ENCODE results near the gene HSPH1.

HSPH1 gene

GRCh38 chr13:31161557-31162150 lies at the start of gene HSPH1:
TSS of gene HSPH1 (minus strand) at chr13:31161904. CDS start at chr13:31161582, 322 bp downstream.
- peak; percentile 84 to 100 (median 98) for DNase-seq

- no peak for DNase-seq
These were observed 48.1 kb upstream of the HSPH1 start for GRCh38 chr13:31209841-31210210.

DNA sequence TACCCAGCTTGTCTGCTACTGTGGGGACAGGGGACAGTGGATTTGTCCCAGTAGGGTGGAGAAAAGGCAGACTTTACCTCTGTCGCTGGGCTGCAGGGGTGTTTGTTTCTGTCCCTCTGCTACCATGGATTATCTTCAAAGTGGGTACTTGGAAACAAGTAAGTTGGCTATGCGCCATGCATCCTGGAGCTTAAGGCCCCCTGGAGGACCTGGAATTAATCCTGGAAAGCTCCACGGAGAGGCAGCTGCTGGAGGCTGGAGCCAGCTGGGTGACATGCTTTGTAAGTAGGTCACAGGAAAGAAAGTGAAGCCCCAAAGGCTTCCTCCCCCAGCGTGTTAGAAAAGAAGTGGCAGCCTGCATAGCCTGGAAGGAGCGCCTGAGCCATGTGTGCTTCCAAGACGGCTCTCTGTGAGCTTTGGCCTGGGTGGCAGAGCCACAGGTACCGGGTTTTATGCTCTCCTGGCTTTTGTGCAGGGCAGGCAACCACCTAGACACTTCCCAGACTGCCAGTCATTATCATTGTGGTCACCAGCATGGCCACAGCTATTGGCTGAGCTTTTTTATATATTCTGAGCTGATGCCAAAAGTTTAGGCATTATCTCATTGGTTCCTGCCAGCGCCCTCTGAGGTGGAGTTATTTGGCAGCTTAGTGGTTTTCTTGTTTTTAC lies 47.6 kb upstream of the HSPH1 start:
- peak in 33 of 56 donors; percentile 14 to 79 (median 32) for DNase-seq

DNA sequence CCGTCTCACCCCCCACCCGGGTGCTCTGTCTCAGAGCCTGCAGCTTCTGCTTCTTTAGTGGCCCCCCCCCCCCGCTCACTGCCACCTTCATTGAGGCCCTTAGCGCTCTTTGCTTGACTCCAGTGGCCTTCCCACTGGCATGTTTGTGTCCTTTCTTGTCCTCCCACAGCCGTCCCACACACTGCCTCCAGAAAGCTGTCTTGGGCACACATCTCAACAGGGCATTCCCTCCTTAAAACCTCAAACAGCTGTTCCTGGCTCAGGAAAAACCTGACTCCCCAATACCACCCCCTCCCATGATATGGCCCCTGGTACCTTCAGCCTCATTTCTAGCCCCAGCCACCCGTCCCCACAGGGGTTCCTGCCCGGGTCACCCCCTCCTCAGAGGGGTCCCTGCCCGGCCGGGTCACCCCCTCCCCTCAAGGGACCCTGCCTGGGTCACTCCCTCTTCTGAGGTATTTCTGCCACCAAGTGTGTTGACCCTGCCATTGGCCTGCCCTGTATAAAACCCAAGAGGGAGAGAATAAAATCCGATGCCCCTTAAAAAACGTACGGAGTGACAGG lies 46.9 kb upstream of the HSPH1 start:
- DNase-seq: no peak

DNA sequence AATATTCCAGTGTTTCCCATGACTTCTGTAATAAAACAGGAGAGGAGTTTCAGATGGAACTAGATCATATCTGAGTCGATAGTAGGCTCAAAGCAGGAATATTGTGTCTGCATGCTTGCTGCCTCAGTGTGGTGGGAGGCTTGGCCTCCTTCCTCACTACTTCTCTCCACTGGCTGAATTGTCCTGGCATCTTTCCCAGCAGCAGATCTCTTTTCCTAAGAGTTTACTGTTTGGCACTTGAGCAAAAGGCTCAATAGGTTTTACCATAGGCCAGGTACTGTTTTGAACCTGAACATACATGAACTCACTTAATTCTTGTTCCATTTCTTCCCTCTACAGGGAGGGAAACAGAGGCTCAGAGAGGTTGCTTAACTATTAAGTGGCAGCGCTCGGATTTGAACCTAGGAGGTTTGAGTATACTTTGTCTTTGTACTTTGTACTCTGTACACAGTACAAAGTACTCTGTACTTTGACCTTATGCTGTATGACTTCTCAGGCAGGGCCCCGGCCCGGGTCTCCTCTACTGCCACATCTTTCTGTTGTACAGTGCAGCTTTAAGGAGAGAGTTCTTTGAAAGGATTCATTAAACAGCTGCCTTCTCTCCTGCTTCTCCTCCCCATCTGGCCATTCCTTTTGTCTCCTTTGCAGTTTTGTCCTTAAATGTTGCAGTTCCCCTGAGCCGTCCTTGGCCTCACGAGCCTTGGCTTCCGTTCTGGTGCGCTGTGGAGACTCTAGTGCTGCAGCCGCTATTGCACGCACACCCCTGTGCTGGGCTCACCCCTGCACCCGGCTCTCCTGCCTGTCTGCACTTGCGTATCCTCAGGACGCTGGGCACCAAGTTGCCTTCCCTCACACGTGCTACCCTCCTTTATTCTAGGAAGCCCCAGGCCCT lies 46.2 kb upstream of the HSPH1 start:
- DNase-seq: peak in 2 of 56 donors; percentile 14 to 16

DNA sequence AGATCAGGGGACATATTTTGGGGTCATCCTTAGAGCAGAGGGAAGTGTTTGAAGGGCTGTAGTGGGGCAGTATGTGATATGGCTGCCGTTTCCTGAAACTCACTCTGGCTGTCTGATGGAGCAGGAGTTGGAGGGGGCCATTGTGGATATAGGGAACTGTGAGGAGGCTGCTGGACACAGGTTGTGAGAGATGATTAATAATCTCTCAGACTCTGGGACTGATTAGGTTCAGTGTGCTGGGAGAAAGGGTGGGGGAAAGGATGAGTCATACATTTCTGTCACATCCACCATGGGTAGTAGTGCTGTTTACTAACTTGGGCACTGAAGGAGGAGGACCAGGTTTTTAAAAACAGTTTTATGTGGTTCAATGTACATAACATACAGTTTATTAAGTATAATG lies 42.9 kb upstream of the HSPH1 start:
- DNase-seq: no peak

- peak in 3 of 56 donors; percentile 10 to 30 (median 19) for DNase-seq
These were observed 39.8 kb upstream of the HSPH1 start for GRCh38 chr13:31201341-31202031.

DNA sequence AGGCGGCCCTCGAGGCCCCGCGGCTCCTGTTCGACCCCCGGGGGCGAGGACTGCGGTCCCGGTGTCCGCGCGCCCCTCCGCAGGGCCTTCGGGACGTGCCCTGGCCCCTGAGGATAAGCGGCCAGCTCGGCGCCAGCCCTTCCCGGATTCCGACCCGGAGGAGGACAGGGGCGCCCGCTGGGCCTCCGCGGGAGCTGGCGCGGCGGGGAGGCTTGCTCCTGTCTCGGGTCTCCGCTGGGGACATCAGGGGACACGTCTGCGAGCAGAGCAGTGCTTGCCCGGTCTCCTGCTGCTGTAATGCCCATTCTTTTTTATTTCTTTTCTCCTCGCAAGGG lies 38.9 kb upstream of the HSPH1 start:
- peak in 28 of 56 donors; percentile 10 to 73 (median 44) for DNase-seq

DNA sequence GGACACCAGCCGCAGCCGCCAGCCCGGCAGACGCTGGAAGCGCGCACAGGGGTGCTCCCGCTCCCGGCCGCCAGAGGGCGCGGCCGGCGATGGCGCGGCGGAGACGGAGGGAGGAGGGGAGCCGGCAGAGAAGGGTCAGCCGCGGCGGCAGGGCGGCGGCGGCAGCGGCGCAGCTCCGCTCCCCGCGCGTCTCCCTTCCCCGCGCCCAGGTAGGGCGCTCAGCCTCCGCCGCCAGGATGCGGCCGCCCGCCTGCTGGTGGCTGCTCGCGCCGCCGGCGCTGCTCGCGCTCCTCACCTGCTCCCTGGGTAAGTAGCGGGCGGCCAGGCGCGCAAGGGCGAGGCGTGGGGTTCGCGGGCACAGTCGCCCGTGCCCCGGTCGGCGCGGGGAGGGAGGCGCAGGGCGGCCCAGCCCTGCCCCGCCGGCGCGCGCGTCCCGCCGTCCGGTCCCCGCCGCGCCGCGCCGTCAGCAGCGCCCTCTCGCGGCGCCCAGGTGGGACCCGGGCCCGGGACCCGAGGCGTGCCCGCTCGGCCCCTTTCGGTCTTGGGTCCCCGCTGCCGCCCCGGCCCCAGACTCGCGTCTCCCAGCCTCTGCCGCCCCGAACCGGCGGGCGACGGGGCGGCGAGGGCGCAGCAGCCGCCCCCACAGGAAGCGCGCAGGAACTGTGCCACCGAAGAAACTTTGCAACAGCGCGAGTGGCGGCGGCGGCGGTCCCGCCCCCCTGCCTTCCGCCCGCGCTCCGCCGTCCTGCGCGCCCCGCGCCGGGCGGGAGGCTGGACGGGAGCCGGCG lies 38.3 kb upstream of the HSPH1 start, which contains the start of gene B3GLCT:
Gene B3GLCT (plus strand): TSS at position 127 of the 788 bp plus-strand sequence. CDS start 110 bp downstream, at position 237.
- DNase-seq: peak in 46 of 56 donors; percentile 5 to 79 (median 55)

DNA sequence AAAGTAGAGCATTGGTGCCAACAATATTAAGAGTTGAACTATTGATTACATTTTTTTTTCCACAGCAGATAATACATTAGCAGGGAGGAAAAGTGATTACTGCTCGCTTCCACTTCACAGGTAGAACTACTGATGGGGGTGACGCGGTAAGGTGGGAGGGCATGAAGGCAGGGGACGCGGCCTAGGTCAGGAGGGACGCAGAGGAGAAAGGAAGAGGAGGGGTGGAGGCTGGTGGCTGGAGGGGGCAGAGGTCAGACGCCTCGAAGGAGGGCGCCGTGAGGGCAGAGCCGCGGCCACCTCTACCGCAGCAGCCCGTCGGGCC lies 37.8 kb upstream of the HSPH1 start:
- DNase-seq: peak in 1 of 56 donors; percentile 38

DNA sequence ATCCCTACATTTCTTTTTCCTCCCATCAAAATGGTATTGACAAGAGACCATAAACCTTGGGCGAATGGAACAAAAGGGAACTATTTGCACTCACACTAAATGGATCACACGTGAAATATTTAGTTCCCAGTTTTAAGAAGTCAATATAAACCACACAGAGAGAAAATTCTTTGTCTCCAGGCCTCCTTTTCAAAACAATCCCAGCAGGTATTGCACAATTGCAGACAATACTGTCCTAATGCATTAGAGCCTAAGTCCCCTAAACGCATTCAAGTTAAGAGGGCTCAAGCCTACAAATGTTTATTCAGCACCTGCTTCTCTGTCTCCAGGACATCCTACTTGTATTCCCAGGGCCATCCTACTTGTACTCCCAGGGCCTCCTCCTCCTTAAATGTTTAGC lies 36.8 kb upstream of the HSPH1 start:
- DNase-seq: no peak

- DNase-seq: no peak
These were observed 35.3 kb upstream of the HSPH1 start for GRCh38 chr13:31196992-31197391.

DNA sequence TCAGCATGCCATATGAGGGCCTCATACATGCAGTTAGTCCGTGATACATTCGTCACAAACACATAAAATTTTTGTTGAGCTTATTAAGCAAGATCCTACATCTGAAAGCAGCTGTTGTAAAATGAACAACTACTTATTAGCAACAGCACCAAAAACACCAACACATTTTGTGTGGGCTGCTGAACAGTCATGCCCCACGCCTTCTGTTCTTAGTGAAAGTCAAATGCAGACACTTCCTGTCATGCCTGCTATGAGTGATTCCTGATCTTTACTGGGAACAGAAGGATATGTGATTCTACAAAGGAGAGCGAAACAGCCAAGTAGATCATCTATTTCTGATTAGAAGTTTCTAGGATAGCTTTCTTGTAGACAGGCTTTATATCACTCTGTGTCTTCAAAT lies 33.9 kb upstream of the HSPH1 start:
- DNase-seq: no peak

DNA sequence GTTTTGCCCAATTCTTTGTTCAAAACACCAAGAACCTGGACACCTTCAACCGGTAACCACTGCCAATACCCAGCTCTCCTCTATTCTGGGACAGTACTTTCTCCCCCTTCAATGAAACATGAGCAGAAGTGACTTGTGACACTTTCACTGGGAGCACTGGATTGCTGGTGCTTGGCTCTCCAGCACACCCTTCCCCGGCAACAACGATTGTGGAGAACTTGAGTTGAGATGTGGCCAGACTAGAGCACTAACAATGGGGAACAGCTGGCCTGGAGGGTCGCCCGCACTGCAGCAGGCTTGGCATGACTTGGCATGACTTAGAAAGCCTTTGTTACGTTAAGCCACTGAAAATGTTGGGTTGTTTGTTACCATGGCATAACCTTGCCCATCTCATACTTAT lies 30.6 kb upstream of the HSPH1 start:
- DNase-seq: peak in 44 of 56 donors; percentile 7 to 83 (median 44)

DNA sequence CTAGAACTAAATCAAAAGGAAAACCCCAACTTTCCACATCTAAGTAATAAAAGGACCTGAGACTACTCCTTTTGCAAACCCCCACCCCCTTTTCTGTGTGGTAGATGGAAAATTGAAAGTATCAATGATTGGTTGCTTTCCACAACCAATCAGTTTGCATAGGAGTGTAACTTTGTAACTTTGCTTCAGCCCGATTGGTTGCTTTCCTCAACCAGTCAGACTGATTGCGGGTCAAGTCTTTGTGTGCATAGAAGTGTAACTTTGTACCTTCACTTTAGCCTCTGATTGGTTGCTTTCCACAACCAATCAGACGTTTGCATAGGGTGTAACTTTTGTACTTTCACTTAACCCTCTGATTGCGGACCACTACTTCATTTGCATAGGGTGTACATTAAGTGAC lies 30.0 kb upstream of the HSPH1 start:
- DNase-seq: no peak

DNA sequence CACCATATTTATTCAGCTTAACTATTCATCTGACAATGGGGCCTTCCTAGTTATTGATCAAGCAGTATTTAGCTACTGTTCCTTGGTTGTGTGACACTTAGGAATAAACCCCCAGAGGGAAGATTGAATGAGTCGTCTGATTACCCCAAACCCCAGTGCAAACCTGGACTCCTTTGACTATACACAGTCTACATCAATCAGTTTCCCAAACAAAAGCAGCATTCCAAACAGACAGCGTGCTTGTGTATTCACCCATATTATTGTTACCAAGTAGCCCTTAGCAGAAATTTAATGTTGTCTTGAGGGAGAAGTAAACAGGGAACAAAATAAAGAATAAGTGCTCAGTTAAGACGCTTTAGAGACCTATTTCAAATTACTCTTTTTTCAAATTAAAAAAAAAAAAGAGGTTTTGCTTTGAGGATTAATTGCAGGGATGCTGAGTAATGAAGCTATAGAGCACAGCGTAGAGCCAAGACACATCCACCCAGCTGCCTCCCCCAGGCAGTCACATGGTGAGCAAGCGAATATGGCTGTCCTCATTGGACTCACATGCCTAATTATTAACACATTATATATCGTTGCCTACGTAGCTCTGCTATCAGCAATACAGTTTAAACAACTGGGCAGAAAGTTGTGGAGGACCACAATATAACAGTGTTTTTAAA lies 23.4 kb upstream of the HSPH1 start:
- DNase-seq: peak in 1 of 56 donors; percentile 4

GRCh38 chr13:31184451-31184850 lies 22.7 kb upstream of the HSPH1 start:
- DNase-seq: no peak

- DNase-seq: no peak
These were observed 21.3 kb upstream of the HSPH1 start for GRCh38 chr13:31182987-31183386.

GRCh38 chr13:31179754-31180153 lies 18.1 kb upstream of the HSPH1 start:
- no peak for DNase-seq

- DNase-seq: no peak
These were observed 17.5 kb upstream of the HSPH1 start for GRCh38 chr13:31179241-31179640.
